ENCODE data around the gene S100PBP. TPM values are rescaled to one million over a fixed set of nuclear protein-coding genes. Genes with fewer than 3 reads are reported as not detected.

S100PBP gene
- total and polyA plus RNA-seq, 9 of the 15 experiments (the other 6 are each of a cell fraction or from before 2014, with no cell fraction given), result 22.9 to 60.2 (median 32.9) TPM

DNA sequence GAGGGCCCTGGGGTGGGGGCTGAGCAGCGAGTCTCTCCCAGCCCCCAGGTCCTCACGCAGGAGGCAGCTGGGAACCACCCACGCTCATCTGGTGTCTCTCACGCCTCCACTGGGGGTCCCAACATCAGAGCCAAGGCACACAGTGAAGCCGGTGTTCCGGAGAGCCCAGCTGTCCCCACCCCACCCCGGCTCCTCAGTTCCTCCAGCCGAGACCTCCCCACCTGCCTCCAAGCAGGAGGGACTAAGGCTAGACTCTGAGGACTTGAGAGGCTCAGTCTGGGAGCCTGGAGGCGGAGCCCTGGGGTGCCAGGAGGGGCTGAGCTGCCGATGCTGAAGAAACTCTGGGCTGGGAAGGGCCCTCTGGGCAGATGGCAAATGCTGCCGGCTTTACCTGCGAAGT is 67.3 kb downstream of the S100PBP start:
- in situ Hi-C loops (cut with MboI) (loop anchor here (25.0 kb wide), 1 partner anchor 728 kb away; no protein-coding TSS in a partner anchor), intact Hi-C loops (cut with micrococcal nuclease) (no loop called here)
- no peak overlapping the region for H3K4me2 ChIP-seq (ENCODE audit: insufficient read depth, low read length)
- H3K4me3 ChIP-seq, result no peak overlapping the region
- BruUV-seq (replicated peaks), result no TSS peak
- FAIRE-seq (no peak), DNase-seq (ENCODE audit: extremely low read depth in 1 of 4, low spot score in 3 of 4) (no peak), ATAC-seq (no peak)
- no peak overlapping the region for H3K27ac ChIP-seq (ENCODE audit: extremely low read depth, low read depth, low read length)
- 6% methylated on average over 9 of the region's 12 CpGs for WGBS (ENCODE audit: insufficient coverage, low coverage, missing lambda C conversion rate)
- H3K36me3 ChIP-seq (ENCODE audit: control insufficient read depth, insufficient read depth, low read length), result no peaks in the 10 kb centered on the region
- H3K9me3 ChIP-seq (replicated peaks; ENCODE audit: control insufficient read depth, insufficient read depth, low read depth, low read length), result no peaks in the 10 kb centered on the region
- no peaks in the 10 kb centered on the region for H3K79me2 ChIP-seq (ENCODE audit: control insufficient read depth, insufficient read depth, low read length)
- no peak overlapping the region for H2AFZ ChIP-seq (ENCODE audit: low read depth, low read length)
- H3K9ac ChIP-seq (ENCODE audit: insufficient read depth in 1 of 2, low read depth in 2 of 2, low read length in 2 of 2), result no peak overlapping the region
- ChIA-PET POLR2A (interaction anchor here (0.9 kb wide), 1 partner anchor 10 kb away, joined by 3 read pairs; no protein-coding TSS in a partner anchor), CTCF (ENCODE audit: low intra/inter-chr PET ratio) (no interaction called here)
- H4K20me1 ChIP-seq (replicated peaks; ENCODE audit: control insufficient read depth, insufficient read depth, low read length), result peaks cover 32% of the 10 kb centered on the region
- no peaks in the 10 kb centered on the region for H3K9me1 ChIP-seq (ENCODE audit: control insufficient read depth, insufficient read depth, low read length)
- peaks cover 0 to 25% of the 10 kb centered on the region in 2 experiments; a peak in 3 of 5 replicates for H3K4me1 ChIP-seq (replicated peaks in 1 of 2; ENCODE audit: control insufficient read depth in 2 of 2, insufficient read depth in 2 of 2, low read length in 2 of 2)
- H3K27me3 ChIP-seq (ENCODE audit: control insufficient read depth in 2 of 2, insufficient read depth in 2 of 2, low read length in 2 of 2), result peaks cover 7 to 53% of the 10 kb centered on the region in 2 experiments; a peak in 4 of 5 replicates
- TF ChIP-seq BHLHE40 (IDR thresholded peaks at IDR 0.05; ENCODE audit: low read length), result no peak
- no peak for TF ChIP-seq RBM17 (IDR thresholded peaks at IDR 0.05; ENCODE audit: borderline replicate concordance, low read depth, low read length)
- TF ChIP-seq, protein P1, sequence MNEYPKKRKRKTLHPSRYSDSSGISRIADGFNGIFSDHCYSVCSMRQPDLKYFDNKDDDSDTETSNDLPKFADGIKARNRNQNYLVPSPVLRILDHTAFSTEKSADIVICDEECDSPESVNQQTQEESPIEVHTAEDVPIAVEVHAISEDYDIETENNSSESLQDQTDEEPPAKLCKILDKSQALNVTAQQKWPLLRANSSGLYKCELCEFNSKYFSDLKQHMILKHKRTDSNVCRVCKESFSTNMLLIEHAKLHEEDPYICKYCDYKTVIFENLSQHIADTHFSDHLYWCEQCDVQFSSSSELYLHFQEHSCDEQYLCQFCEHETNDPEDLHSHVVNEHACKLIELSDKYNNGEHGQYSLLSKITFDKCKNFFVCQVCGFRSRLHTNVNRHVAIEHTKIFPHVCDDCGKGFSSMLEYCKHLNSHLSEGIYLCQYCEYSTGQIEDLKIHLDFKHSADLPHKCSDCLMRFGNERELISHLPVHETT (CRISPR knock-in tag; conservative IDR thresholded peaks at IDR 0.05 in 1 of 2, IDR thresholded peaks at IDR 0.05 in 1 of 2), result no peak
- TF ChIP-seq HNRNPH1 (optimal IDR thresholded peaks at IDR 0.05; ENCODE audit: low read depth, low read length), result no peak
- TF ChIP-seq, protein P2, sequence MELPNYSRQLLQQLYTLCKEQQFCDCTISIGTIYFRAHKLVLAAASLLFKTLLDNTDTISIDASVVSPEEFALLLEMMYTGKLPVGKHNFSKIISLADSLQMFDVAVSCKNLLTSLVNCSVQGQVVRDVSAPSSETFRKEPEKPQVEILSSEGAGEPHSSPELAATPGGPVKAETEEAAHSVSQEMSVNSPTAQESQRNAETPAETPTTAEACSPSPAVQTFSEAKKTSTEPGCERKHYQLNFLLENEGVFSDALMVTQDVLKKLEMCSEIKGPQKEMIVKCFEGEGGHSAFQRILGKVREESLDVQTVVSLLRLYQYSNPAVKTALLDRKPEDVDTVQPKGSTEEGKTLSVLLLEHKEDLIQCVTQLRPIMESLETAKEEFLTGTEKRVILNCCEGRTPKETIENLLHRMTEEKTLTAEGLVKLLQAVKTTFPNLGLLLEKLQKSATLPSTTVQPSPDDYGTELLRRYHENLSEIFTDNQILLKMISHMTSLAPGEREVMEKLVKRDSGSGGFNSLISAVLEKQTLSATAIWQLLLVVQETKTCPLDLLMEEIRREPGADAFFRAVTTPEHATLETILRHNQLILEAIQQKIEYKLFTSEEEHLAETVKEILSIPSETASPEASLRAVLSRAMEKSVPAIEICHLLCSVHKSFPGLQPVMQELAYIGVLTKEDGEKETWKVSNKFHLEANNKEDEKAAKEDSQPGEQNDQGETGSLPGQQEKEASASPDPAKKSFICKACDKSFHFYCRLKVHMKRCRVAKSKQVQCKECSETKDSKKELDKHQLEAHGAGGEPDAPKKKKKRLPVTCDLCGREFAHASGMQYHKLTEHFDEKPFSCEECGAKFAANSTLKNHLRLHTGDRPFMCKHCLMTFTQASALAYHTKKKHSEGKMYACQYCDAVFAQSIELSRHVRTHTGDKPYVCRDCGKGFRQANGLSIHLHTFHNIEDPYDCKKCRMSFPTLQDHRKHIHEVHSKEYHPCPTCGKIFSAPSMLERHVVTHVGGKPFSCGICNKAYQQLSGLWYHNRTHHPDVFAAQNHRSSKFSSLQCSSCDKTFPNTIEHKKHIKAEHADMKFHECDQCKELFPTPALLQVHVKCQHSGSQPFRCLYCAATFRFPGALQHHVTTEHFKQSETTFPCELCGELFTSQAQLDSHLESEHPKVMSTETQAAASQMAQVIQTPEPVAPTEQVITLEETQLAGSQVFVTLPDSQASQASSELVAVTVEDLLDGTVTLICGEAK (IDR thresholded peaks at IDR 0.05), result no peak
- TF ChIP-seq, protein P2 (CRISPR knock-in tag; IDR thresholded peaks at IDR 0.05), result no peak
- no peak for TF ChIP-seq POLR2G (IDR thresholded peaks at IDR 0.05; ENCODE audit: low read depth, low read length)
- no peak for TF ChIP-seq TCFL5 (CRISPR knock-in tag; conservative IDR thresholded peaks at IDR 0.05)

Measured in K562 (cell line).